VCaP (cell line): ENCODE data around the gene STARD3.

Source experiments
- H3K27ac ChIP-seq: fragments of 450-650 bp; 2 replicates; pipeline ENCODE4 v1.5.1; 2017
- TF ChIP-seq, protein P1 (sequence below): fragments of 450-650 bp; conservative IDR thresholded peaks from 2 replicates; pipeline ENCODE4 v1.5.1; 2017; ENCODE audit warnings: mild to moderate bottlenecking, moderate library complexity

Gene STARD3

GRCh38 chr17:39601758-39602532, 35.0 kb upstream of the STARD3 start:
- TF ChIP-seq, protein P1, sequence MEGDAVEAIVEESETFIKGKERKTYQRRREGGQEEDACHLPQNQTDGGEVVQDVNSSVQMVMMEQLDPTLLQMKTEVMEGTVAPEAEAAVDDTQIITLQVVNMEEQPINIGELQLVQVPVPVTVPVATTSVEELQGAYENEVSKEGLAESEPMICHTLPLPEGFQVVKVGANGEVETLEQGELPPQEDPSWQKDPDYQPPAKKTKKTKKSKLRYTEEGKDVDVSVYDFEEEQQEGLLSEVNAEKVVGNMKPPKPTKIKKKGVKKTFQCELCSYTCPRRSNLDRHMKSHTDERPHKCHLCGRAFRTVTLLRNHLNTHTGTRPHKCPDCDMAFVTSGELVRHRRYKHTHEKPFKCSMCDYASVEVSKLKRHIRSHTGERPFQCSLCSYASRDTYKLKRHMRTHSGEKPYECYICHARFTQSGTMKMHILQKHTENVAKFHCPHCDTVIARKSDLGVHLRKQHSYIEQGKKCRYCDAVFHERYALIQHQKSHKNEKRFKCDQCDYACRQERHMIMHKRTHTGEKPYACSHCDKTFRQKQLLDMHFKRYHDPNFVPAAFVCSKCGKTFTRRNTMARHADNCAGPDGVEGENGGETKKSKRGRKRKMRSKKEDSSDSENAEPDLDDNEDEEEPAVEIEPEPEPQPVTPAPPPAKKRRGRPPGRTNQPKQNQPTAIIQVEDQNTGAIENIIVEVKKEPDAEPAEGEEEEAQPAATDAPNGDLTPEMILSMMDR, result no peak
- no peak overlapping the region for H3K27ac ChIP-seq

DNA sequence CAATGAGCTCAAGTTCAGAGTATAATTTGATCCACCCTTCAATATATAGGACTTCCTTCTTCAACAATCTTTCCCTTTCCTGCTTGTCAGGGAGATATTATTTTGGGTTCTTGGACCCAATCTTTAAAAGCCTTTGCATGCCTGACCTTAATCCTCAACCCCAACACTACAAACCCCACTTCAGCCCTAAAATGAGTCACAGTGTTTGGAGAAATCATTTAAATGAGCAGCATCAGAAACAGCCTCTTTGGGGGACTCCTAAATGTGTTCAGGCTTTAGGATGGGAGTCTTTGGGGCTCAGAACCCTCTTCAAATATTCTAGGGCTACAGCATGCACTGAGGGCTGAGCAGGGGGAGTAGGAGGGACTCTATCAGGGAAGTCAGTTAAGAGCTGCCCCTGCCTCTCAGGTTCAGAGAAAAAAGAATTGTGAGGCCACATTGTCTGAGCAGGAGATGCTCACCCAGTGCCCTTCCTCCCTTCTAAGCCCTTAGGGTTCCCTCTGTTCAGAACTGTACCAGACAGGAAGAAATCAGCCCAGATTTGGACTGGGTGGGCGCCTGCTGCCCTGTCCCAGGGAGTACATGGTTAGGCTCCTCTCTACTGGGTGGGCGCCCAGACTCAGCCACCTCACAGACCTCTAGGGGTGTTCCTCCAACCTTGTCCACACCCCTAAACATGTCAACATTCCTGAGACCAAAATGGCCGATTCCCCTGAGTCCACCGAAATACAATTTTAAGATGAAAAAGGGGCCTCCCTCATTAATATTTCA, 34.2 kb upstream of the STARD3 start:
- TF ChIP-seq, protein P1, result no peak
- no peak overlapping the region for H3K27ac ChIP-seq

GRCh38 chr17:39603304-39604016, 33.5 kb upstream of the STARD3 start:
- no peak overlapping the region for H3K27ac ChIP-seq
- TF ChIP-seq, protein P1, result no peak

DNA sequence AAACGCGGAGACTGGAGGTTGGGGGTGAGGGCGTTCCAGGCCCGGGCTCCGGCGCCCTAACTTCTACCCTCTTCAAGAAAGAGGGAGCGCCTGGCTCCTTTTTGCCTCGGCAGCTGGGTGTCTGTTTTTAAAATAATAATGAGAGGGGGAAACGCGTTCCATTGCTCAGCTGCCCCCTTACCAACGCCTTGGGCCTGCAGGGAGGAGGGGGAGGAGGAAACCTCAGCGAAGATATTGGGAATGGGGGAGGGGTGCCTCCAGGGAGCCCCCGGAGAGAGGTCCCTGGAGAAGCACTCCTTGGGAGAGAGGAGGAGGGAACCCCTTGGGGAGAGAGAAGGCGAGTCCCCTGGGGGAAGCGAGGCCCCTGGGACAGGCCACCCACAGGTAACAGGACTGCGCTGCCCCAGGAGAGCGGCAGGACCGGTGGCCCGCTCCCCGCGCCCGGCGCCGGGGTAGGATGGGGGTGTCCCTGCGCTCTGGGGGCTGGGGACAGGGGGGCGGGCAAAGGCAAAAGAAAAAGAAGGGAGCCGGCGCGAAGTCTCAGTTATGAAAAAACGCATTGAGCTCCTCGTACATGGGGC, 31.9 kb upstream of the STARD3 start:
- TF ChIP-seq, protein P1, result no peak
- H3K27ac ChIP-seq, result no peak overlapping the region

DNA sequence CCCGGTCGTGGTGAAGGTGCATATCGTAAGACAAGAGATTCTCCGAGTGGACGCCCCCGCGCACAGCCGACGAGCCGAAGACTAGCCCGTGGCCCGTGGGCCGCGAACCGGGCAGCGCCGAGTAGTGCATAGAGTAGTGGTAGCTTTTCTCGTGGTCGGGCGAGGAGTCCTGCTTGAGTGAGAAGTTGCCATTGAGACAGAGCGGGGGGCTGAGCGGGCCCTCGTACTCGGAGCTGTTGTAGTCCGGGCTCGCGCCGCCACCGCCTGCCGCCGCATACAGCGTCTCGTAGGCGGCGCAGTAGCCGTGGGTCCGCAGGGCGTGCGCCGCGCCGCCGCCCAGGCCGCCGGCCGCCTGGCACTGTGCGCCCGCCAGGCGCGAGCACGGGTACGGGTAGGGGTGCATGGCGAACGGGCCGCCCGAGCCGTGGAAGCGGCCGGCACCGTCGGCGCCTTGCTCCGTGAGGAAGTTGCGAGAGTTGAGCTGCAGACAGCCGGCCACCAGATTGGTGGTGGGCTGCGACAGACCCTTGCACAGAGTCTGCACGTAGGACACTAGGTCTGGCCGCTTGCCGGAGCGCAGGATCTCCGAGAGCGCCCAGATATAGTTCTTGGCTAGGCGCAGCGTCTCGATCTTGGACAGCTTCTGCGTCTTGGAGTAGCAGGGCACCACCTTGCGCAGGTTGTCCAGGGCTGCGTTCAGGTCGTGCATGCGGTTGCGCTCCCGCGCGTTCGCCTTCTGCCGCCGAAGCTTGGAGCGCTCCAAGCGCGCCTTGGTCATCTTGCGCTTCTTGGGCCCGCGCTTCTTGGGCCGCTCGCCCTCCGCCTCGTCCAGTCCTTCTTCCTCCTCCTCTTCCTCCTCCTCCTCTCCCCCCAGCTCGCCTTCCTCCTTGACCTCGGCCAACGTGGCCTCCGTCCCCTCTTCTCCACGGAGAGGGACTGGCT, 31.2 kb upstream of the STARD3 start:
- no peak overlapping the region for H3K27ac ChIP-seq
- TF ChIP-seq, protein P1, result no peak

DNA sequence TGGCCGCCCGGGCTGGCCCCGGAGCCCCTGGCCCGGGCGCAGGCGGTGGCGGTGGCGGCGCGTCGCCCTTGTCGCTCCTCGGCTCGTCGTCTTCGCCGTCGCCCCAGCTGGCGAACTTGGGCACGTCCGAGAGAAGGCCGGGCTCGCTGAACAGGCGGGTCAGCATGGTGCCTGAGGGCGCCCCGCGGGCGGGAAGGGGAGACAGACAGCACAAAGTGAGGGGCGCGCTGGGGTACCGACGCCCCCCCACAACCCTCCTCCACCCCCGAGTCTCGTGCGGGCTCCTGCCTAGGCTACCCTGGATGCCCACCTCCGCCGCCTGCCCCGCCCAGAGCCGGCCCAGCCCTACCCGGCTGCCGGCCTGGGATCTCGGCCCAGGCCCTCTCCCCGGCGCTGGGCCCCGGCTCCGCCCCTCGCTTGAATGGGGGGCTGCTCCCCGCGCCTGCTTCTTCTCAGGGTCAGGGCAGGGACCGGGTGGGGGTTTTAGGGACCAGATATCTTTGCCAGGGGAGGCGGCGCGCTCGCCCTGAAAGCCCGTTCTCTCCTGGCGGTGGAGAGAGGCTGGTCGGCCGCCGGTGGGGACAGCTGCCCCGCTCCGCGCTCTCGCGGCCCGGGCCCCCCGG, 30.4 kb upstream of the STARD3 start:
- TF ChIP-seq, protein P1, result no peak
- H3K27ac ChIP-seq, result no peak overlapping the region
